K562 (cell line): ENCODE measurements around the gene CCDC187.

Experiments
- CTCF ChIP-seq, 3 experiments: IDR thresholded peaks in 2 of 3; conservative IDR thresholded peaks in 1 of 3; 2 replicates each; pipeline ENCODE4 v1.5.1; 2011 to 2012; ENCODE audit warnings: low read length in 3 of 3, mild to moderate bottlenecking in 3 of 3, control low read depth in 2 of 3, improper control_type of control experiment in 1 of 3, inconsistent platforms in 1 of 3, low read depth in 1 of 3, mixed read lengths in 1 of 3, moderate library complexity in 1 of 3; ENCODE audit not compliant: insufficient read depth in 2 of 3
- MAX ChIP-seq: sonication (generic); formaldehyde crosslinking; IDR thresholded peaks from 2 replicates; pipeline ENCODE4 v1.9.0; 2022; ENCODE audit warnings: mild to moderate bottlenecking, missing genetic modification reagents
- XRCC5 ChIP-seq: fragments of 200-400 bp; formaldehyde crosslinking; IDR thresholded peaks from 2 replicates; pipeline ENCODE4 v1.6.1; 2017; ENCODE audit warnings: low read depth, mild to moderate bottlenecking, low read length

- TF ChIP-seq MAX (CRISPR knock-in tag) (no peak), CTCF (IDR thresholded peaks at IDR 0.05 in 2 of 3, conservative IDR thresholded peaks at IDR 0.05 in 1 of 3; ENCODE audit: insufficient read depth in 2 of 3, low read depth in 1 of 3, low read length in 3 of 3) (no peak), XRCC5 (no peak)
These were observed 94.1 kb downstream of the CCDC187 start for GRCh38 chr9:136209786-136210185.
